GM21723 (cell line): ENCODE measurements around the gene SUFU.
"Not testable (repeated sequence)": the region's sequence is repeated elsewhere in the genome, so short reads cannot be mapped to it uniquely, and the experiment has no call there.

Source experiments
- ATAC-seq: cut with Tn5 transposase; IDR thresholded peaks from one replicate; pipeline ENCODE4 v1.9.1; 2021; ENCODE audit warnings: mild to moderate bottlenecking, moderate library complexity; ENCODE audit not compliant: unreplicated experiment

Gene SUFU

GRCh38 chr10:102661658-102662028 is 157.9 kb downstream of the SUFU start:
- ATAC-seq: peak; percentile 29

DNA sequence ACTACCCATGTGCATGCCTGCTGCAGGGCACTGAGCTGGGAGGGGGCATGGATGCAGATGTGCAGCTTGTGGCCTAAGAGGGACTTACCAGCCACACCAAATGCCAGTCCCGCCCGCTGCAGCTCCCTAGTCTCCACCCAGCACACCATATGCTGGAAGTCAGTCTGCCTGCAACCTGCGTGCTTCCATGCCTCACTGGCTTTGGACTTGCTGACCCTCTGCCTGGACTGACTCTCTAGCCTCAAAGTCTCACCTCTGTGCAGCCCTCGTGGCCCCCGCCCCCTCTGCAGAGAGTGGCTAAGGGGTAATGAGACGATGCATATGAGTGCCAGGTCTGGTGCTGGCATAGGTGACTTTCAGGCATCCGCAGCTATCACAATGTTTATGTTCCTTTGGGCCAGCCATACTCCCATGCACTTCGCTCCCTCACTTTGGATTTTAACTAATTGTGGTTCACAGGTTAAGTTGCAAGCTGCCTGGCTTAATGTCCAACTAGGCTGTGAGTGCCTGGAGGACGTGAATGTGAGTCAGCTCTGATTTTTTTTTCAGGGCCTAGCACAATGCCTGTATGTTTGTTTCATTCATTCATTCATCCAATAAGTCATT is 162.2 kb downstream of the SUFU start:
- ATAC-seq: no peak

GRCh38 chr10:102667411-102667810 is 163.6 kb downstream of the SUFU start:
- ATAC-seq: not testable (repeated sequence)

GRCh38 chr10:102668326-102669107 is 164.7 kb downstream of the SUFU start:
- no peak for ATAC-seq

DNA sequence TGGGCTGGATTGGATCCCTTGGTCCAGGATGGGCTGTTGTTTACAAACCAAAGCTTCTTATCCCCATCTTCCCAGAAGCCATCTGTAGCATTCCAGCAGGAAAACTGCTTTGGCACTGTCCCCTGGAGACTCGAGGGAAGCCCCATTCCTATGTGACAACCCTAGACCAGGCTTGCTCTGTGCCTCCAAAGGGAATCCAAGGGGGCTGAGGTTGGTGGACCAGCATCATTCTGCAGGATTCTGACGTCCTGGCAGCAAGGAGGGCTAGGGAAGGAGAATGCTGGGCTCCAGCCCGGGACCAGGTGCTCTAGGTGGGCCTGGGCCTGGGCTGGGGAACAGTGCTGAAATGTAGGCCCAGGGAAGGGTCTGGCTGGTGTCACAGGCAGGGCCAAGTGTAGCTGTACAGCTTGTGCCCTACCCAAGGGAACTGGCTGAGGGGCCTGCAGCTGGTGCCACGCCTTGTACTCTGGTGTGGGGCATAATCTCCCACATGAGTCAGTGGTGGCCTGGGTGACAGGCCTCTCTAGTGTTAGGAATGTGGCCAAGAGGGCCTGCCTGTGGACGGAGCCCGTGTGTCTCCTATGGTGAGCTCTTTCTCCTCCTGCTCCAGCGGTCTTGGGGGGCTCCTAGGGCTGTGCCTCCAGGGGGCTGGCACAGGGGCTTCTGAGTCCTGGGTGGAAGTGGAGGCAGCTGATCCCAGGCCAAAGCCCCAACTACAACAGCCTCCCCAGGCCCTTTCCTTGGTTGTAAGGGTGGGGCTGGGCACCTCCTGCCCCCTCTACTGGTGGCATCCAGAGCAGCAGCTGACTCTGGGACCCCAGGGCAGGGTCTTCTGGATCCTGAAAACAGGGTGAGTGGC is 165.7 kb downstream of the SUFU start:
- no peak for ATAC-seq

GRCh38 chr10:102670065-102670670 is 166.4 kb downstream of the SUFU start:
- ATAC-seq: no peak

GRCh38 chr10:102670871-102671434 is 167.2 kb downstream of the SUFU start:
- no peak for ATAC-seq

DNA sequence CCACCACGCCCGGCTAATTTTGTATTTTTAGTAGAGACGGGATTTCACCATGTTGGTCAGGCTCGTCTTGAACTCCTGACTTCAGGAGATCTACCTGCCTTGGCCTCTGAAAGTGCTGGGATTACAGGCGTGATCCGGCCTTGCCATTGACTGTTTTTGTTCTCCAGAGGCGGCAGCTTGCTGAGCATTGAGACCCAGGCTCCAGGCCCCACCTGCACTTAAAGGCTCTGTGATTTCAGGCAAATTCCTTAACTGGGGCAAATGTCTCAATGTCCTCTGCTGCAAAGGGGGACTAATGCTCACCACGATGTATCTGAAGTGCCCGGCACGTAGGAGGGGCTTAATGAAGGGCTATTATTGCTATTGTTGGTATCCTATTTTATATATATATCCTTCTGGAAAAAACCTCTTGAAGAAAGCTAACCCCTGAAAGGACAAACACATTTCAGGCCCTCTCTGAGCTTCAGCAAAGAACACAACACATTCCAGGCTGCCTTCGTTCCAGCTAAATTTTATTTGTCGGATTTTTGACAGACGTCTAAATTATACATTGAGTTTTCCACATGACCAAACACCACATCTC is 169.6 kb downstream of the SUFU start:
- ATAC-seq: no peak

DNA sequence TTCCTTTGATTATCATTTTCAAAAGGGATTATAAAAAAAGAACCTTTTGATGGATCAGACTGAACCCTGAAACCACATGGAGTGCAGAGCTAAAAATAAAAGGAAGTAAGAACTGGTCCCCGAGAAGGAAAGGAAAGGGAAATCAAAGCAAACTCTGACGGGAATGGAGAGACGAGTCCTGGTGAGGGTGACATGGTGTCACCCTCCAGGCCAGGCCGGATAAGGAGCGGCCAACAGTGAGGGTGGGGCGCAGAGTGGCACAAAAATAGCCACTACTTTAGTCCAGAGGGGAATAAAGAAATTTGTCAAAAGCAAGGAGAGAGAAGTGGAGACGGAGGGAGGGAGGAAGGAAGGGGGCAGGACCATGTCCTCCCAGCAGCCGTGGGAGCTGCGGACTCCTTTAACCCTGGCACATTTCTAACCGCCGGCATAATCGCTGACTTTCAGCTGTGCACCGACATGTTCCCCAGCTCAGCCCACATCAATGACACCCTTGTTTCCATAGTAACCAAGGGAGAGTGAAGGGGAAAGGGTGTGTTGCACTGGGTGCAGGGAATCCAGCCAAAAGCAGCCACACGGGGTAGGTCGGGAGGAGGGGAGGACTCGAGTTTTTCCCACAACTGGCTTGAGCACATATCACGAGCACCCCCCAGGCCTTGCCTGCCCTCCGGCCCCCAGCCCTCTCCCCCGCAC is 170.2 kb downstream of the SUFU start:
- no peak for ATAC-seq

DNA sequence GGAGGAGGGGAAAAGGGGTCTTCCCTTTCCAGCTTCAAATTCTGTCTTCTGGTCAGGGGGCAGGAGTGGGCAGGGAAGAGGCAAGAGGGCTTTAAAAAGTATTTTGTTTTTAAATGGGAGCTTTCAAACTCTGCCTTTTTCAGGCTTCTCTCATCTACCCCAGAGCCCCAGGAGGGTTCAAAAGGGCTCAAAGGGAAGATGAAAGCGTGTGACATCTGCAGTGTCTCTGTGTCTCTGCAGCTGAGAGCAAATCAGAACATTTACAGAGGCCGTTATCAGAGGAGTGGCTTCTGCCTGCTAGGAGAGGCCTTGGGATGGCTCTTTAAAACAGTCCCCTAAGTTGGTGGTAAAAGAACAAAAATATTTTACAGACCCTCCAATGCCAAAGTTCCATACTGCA is 170.8 kb downstream of the SUFU start:
- no peak for ATAC-seq

GRCh38 chr10:102675011-102675665 is 171.4 kb downstream of the SUFU start:
- ATAC-seq: no peak

- no peak for ATAC-seq
Measured at GRCh38 chr10:102675666-102676533, 172.1 kb downstream of the SUFU start.

- no peak for ATAC-seq
Measured at GRCh38 chr10:102676534-102677315, 173.0 kb downstream of the SUFU start.

DNA sequence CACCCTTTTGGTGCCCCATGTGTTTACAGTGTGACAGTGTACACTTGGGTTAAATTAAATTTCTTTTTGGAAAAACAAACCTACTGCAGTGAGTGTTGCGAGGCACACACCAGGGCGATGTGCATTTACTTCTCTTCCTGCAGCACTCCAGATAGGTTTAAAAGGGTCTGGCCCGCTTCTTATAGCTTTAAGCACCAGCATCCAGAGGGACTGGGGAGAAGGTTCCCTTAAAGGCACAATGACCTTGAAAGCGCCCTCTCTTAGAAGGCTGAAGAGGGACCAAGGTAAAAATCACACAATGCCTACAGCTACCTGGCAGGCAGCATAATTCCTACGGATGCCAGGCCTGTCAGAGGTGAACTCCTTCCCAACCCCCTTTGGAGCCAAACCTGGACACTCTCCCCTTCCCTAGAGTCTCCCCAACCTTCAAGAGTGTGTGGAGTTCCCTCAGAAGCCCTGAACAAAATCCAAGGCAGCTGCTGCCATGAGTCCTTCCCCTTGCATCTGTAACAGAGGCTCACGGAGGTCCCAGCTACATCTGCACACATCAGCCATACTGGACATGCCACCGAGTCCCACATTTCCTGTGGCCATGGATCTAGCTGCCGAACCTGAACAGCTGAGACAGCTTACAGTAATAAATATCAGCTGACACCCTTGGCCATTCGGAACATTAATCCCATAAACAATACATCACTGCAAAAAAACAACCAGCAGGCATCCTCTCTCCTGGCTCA is 173.7 kb downstream of the SUFU start:
- no peak for ATAC-seq

DNA sequence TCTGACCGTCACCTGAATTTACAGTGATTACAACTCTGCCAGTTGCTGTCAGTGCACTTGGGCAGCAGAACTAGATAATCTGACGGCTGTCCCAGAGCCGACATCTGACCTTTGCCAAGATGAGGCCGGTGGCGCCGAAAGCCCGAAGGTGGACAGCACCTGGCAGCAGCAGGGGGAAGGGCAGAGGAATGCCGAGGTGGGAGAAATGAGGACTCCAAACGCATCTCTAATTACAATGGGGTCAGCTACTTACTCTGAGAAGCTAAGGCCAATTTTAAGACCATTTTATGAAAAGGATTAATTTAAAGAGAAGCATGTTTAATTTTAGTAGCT is 174.3 kb downstream of the SUFU start:
- no peak for ATAC-seq

GRCh38 chr10:102678842-102679289 is 175.1 kb downstream of the SUFU start:
- no peak for ATAC-seq

GRCh38 chr10:102679596-102679995 is 175.8 kb downstream of the SUFU start:
- no peak for ATAC-seq
